Hematopoietic multipotent progenitor cell treated with erythropoietin and hydrocortisone succinate and interleukin-3 and kit ligand, for 4 days (in vitro differentiated cells): ENCODE measurements around the gene FAM184A.
A peak's percentile ranks its signal among the peaks of the same experiment; 100 is the strongest.
"Not testable (repeated sequence)": the region's sequence is repeated elsewhere in the genome, so short reads cannot be mapped to it uniquely, and the experiment has no call there.

ENCODE experiments used
- DNase-seq: peaks from one replicate; pipeline ENCODE4 v3.0.0-alpha.2; 2015

Gene FAM184A

DNA sequence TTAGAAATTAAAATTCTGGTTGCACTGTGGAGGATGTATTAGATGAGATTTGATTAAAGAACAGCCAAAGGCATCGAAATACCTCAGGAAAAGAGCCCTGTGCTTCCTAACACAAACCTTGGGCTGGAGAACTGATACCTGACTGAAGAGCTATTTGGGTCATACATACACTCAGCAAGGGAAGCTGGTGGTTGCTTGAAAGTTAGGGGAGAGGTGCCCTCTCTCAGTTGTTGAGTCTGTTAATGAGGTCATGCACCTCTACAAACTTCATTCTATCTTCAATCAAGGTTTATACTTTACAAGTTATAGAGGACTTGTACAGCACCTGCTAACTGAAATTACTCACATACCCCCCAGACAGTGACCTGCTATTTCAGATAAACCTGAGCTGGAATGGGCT lies 25.5 kb downstream of the FAM184A start:
- DNase-seq, result no peak

DNA sequence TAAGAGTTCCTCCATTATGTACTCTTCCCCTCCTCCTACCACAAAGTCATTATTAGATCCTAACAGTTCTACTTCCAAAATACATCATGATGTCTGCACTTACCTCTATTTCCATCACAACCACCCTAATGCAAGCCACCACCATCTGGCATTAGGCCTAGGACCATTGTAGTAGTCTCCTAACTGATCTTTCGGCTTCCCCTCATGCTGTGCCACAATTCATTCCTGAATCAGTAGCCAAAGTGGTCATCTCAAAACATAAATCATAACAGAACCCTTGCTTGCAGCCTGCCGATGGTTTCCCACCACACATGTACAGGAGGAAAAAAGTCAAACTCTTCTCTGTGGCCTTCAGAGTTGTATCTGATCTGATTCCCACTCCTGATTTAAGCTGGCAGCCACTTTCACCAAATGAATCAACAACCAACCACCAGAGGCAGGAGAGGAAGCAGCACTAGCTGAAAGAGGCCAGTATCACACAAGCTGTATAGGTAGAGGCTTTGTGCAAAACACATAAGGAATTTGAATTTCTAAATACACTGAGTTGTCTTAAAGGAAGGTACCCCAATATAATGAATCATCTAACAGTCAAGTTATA lies 26.1 kb downstream of the FAM184A start:
- DNase-seq, result no peak

DNA sequence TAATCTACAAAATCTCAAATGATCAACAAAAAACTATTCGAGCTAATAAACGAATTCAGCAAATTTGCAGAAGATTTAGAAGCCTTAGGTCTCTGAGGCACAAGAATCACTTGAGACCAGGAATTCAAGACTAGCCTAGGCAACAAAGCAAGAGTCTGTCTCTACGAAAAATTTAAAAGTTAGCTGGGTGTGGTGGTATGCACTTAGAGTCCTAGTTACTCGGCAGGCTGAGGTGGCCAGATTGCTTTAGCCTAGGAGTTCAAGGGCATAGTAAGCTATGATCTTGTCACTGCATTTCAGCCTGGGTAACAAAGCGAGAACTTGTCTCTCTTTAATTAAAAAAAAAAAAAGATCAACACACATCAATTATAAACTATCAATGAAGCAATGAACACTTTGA lies 34.2 kb downstream of the FAM184A start:
- DNase-seq, result no peak

DNA sequence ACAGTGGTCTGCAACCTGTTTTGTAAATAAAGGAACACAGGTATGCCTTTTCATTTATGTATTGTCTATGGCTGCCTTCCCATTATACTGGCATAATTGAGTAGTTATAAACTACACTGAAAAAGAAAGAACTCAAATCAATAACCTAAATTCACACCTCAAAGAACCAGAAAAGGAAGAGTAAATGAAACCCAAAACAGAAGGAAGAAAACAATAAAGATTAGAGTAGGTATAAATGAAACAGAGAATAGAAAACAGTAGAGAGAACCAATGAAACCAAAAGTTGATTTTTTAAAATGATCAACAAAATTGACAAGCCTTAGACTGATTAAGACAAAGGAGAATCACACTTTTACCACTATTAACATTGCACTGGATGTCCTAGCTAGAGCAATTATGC lies 34.7 kb downstream of the FAM184A start:
- DNase-seq, result no peak

DNA sequence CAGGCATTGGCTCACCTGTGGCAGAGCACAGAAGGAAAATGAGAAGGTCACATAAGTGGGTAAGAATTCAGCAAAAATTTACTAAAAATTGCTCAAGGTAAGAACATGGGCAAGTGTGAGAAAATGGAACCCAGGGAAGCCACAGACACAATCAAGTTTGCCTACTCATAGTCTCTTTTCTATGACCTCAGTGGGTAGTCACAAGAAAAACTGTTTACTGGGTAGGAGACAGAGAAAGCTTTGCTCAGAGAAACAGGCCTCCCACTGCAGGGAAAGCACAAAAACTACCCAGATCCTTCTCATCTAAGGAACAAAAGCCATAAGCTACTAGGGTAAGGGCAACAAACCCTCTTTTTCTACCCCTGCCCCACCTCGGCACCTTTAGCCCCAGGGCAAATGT lies 35.2 kb downstream of the FAM184A start:
- no peak for DNase-seq

DNA sequence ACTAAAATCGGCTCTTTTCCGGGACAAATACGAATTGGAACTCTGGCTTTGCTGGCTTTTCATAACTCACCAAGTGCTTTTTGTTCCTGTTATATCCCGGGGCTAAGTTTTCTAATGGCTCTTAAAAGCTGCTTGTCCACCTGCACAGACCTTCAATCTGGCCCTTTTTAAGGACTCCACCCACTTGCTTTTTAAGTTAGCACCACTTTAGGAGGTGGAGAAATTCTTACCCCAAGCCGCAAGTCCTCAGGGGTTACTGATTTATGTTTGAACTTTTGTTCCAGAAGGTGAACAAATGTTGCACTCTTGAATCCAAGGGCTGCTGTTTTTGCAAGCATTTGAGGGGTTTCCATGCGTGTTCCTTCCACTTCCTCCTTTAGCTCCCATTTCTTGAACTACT lies 37.8 kb downstream of the FAM184A start:
- DNase-seq, result no peak

DNA sequence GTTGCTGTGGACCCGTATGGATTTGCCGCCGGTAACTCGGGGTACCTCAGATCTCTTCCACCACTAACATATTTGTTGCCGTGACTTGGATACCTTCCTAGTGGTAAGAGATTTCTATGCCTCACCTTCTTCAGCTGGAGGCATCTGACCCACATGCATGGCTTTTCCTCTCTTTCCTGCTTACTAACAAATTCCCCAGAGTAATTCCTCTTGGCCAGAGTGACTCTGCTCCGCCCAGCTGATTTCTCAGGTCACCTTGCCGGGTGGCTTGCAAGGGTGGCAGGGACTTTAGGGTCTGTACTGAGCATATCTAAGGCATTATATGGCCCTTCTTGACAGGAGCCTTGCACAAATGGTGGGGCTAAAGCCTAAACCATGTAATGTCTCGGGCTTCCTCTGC lies 38.2 kb downstream of the FAM184A start:
- DNase-seq, result no peak

DNA sequence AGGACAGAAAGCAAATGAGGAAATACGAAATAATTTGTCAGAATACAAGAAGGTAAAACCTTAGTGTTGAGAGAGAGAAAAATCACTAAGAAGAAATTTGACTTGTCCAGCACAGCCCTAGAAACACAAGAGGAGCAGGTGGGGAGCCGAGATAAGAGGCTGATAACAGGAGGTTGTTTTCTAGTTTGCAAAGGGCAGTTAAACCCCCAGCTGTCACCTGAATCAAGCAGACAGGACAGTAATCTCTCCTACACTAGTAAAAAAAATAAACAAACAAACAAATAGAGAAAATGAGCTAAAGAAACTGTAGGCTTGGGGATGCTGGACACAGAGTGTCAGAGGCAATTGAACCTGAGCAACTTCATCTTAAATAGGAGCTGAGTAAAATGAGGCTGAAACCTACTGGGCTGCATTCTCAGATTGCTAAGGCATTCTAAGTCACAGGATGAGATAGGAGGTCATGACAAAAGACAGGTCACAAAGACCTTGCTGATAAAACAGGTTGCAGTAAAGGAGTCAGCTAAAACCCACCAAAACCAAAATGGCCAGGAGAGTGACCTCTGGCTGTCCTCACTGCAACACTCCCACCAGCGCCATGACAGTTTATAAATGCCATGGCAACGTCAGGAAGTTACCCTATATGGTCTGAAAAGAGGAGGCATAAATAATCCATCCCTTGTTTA lies 40.4 kb downstream of the FAM184A start:
- peak; percentile 15 for DNase-seq

DNA sequence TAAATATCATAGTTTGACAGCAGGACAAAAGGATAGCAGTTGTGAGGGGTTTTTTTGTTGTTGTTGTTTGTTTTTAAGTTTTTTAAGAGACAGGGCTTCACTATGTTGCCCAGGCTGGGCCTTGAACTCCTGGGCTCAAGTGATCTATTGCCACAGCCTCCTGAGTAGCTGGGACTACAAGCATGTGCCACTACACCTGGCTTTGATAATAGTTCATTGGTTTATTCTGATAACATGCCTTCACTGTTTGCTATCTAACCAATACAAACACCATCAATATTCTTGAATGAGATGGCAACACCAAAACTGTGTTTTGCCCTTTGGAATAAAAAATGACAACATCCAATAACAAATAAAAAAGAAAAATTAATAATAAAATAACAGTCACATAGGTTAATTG lies 41.2 kb downstream of the FAM184A start:
- no peak for DNase-seq

DNA sequence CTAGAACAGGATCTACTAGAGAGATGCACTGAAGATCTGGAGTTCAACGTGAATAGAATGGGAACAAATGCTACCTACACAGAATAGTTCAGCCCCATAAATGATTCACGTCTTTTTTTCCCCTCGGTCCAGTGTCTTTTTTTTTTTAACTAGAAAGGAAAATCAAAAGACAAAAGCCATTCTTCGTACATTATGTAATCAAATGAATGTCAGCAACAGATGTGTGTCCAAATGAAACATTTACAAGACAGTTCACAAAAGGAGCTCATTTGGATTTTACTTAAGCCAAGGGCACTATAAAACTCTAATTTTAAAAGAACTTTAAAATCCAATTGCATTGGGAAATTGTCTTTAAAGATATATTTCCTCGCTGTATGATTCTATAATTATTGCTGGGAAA lies 42.4 kb downstream of the FAM184A start:
- DNase-seq, result no peak

DNA sequence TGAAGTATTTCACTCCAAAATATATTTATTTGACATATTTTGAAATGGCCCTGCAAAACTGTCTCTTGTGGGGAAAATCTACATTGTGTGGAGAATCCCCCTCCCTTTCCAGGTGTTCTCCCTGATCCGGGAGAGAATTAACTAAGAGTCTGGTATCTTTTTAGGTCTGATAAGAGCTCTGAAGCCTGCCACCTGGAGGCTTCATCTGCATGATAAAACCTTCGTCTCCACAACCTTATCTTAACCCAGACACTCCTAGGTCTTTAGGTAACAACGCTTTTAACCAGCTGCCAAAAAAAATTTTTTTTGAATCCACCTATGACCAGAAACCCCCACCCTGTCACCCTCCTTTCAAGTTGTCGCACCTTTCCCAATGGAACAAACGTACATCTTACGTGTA lies 43.0 kb downstream of the FAM184A start:
- DNase-seq, result no peak

DNA sequence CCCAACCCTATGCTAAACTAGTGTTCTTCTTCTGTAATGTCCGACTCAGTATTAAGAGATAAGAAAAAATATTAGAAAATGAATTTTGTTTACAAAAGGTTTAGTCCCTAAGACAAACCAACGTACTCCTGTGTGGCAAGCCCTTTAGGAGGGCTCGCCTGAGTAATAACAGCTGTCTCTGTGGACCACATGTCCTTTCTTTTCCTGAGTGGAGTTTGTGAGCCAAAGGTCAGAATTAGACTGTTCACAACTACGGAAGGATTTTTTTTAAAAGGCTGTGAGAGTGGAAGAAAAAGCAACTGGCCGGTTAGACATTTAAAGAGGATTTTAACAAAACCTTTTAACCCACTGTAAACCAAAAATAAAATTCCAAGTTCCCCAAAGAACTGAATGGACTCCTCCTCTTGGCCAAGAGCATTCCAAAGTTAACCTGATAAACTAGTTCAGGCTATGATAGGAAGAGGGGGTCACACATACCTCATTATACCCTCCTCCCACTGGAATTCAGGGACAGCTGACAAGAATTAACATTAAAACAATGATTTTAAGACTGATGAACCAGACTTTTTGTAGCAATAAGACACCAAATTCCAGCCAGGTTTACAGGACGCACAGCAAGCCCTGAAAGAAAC lies 43.5 kb downstream of the FAM184A start:
- DNase-seq, result no peak

DNA sequence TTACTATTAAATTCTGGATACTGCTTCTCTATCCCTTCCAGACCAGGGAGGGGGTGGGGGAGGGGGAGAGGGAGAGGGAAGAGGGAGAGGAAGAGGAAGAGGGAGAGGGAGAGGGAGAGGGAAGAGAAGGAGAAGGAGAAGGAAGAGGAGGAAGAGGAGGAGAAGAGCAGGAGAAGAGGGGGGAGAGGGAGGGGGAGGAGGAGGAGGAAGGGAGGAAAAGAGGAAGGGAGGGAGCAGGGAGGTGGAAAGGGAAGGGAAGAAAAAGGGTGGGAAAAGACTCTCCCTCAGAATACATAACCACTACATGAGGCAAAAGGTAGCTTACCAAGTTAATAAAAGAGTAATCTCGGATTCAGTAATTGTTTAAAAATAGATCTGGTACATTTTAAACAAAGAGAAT lies 46.0 kb downstream of the FAM184A start:
- DNase-seq, result no peak

DNA sequence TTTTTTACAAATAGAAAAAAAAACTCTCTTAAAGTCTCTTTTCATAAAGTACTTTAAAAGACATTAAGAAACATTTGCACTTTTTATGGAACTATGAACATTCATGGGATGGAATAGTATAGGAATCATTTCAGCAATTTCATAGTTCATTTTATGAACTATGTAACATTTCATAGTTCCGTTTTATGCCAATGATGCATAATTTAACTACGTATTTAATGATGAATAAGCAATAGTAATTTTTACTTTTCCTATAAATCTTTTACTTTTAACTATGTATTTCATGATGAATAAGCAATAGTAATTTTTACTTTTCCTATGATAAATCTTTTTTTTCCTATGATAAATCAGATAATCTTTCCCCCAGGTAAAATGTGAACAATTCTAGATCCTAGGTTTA lies 47.7 kb downstream of the FAM184A start:
- DNase-seq, result no peak

DNA sequence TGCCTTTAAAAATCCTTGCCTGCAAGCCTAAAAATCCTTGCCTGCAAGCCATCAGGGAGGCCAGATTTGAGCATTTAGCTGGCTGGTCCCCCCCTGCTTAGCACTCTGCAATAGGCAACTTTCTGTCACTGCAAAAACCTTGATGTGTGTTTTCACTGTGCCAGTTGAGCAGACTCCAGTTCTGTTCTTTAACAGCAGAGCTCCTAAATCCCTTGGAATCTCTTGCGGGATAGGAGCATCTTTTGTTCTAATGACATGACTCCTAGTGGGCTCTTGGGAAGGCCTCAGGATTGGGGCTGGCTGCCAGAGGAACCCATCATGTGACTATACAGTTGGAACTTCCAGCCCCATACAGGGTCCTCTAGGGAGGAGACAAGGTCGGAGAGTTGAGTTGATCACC lies 50.4 kb downstream of the FAM184A start:
- DNase-seq, result no peak

DNA sequence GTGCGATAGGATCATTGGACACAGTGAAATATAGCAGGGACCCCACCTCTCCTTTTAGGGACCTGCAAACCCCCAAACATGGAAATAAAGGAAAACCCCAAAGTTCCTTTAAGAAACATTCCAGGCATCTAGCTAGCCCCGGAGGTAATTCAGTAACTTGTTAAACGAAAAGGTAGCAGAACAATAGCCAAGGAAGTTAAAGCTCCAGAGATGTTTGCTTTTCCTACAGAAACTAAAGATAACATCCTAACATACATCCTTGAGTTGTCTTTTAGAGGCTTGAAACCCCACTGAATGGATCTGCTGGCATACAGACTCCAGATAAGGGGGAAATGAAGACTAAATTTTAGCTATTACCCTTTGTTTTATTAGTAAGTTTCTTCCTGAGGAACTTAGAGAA lies 51.0 kb downstream of the FAM184A start:
- no peak for DNase-seq

DNA sequence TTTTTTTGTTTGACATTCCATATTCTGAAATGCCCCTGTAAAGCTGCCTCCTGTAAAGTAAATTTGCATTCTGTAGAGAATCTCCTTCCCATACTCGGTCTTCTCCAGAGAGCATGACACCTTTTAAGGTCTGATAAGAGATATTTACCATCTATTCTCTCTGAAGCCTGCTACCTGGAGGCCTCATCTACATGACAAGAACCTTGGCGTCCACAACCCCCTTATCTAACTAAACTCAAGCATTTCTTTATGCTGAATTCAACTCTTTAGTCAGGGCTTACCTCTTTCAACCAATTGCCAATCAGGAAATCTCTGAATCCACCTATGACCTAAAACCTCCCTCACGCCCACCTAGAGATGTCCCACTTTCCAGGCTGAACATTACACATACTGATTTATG lies 51.6 kb downstream of the FAM184A start:
- no peak for DNase-seq

DNA sequence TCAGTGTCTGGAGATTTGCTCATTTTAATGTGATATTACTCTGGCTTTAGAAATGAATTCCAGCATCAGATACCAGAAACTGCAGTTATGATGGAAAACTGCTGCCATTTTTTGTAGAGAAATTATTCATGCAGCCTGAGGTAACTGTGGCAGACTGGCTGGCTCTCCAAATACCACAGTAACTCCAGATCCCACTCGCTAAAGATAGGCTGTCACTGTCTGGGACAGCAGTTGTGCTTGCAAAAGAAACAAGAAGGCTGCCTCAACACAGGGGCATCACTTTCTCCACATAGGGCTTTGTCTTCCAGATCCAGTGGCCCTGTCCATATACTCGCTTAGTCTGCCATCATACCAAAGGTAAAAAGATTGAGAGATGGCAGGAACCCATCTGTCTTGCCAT lies 52.7 kb downstream of the FAM184A start:
- DNase-seq, result no peak

DNA sequence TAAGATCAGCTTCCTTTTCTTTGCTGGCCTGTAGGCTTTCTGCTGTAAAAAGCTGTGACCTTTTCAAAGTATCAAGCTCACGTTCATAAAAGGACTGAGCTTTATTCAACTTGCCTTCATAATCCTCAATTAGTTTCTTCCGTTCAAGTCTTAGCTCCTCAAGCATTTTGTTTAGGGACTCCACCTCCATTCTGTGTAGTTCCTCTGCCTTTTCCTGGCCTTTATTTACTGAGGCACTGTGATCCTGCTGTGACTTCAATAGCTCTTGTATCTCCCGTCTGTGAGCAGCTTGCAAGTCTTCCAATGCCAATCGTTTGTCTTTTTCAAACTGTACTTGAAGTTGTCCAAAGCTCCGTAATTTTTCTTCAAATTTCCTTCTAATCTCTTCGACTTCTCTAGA lies 54.4 kb downstream of the FAM184A start:
- no peak for DNase-seq

DNA sequence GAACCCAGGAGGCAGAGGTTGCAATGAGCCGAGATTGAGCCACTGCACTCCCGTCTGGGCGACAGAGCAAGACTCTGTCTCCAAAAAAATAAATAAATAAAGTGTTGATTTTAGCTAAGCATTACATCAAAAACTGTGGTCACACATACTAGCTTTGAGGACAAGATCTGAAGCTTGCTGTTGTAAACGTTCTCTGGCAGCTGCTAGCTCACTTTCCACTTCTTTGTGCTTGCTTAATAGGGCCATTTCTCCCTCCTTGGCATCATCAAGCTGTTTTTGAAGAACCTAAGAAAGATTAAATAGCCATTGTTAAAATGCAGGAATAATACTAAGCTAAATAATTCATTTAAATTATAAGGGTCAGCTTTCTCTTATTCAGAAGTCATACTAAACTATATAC lies 55.7 kb downstream of the FAM184A start:
- no peak for DNase-seq

DNA sequence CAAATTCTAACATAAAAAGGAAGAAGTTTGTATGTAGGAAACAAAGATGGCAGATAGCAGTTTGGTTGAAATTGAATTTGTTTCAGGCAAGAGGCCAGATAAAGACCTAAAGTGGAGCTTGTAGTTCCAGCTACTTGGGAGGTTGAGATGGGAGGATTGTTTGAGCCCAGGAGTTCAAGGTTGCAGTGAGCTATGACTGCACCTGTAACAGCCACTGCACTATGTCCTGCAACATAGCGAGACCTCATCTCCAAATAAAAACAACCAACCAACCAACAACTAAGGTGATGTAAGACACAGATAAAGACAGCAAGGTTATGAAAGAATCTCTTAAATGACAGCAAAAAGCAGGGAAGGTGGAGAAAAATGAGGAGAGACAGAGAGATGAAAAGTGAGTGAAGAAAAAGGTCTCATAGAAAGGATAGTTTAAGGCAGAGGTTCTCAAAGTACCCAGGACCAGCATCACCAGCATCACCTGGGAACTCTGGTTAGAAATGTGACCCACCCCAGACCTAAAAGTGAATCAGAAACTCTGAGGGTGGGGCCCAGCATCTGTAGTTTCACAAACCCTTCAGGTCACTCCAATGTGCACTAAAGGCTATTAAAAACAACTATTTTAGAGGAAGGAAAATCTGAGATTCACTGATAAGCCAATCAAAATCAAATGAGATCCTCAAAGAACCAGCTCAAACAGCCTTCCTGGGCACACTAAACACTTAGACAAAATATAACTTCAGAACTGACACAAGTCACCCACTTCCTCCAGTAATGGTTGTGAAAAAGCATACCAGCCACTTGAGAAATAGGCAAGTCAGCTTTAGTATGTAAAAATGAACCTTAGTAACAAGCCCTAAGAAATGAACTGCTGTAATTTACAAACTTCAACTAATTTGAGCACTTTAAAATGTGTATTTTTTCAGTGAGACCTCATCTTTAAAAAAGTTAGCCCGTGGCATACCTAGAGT lies 57.6 kb downstream of the FAM184A start:
- no peak for DNase-seq

DNA sequence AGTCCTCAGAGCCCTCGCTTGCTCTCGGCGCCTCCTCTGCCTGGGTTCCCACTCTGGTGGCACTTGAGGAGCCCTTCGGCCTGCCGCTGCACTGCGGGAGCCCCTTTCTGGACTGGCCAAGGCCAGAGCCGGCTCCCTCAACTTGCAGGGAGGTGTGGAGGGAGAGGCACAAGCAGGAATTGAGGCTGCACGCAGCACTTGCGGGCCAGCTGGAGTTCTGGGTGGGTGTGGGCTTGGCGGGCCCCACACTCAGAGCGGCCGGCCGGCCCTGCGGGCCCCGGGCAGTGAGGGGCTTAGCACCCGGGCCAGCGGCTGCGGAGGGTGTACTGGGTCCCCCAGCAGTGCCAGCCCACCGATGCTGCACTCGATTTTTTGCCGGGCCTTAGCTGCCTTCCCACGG lies 63.3 kb downstream of the FAM184A start:
- DNase-seq, result not testable (repeated sequence)

DNA sequence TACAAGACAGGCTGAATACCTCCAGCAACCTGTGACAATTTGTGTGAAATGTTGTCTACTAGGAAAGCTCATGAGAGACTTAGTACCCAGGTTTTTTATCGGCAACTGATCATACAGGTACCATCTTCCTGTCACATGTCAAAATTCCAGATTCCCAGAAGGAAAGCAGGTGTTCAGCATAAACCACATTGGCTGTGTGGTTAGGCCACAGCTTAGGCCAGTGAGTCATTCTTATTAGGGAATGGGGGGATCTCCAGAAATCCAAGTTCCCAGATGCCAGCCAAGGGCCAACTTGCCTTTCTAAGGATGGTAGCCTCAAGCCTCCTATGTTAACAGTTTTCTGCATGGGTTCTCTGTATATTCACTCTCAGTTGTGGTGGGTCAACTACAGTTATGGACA lies 65.9 kb downstream of the FAM184A start:
- no peak for DNase-seq

DNA sequence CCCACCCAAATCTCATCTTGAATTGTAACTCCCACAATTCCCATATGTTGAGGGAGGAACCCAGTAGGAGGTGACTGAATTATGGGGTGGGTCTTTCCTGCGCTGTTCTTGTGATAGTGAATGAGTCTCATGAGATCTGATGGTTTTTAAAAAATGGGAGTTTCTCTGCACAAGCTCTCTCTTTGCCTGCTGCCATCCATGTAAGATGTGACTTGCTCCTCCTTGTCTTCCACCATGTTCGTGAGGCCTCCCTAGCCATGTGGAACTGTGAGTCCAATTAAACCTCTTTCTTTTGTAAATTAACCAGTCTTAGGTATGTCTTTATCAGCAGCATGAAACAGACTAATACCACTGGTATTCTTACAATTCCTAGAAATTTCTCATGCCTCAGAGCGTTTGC lies 69.2 kb downstream of the FAM184A start:
- not testable (repeated sequence) for DNase-seq
